Panc1 (cell line): ENCODE results near the gene MCTP1.

Experiments
- POLR2AphosphoS5 ChIP-seq: IDR thresholded peaks from 2 replicates; pipeline ENCODE4 v1.6.1; 2012; ENCODE audit warnings: mild to moderate bottlenecking, low read depth, low read length, moderate library complexity
- TF ChIP-seq, protein P1 (sequence below): fragments of 450-650 bp; IDR thresholded peaks from 2 replicates; pipeline ENCODE4 v1.5.1; 2017; ENCODE audit warnings: mild to moderate bottlenecking

GRCh38 chr5:95221234-95221633 is 63.7 kb downstream of the MCTP1 start:
- TF ChIP-seq, protein P1, sequence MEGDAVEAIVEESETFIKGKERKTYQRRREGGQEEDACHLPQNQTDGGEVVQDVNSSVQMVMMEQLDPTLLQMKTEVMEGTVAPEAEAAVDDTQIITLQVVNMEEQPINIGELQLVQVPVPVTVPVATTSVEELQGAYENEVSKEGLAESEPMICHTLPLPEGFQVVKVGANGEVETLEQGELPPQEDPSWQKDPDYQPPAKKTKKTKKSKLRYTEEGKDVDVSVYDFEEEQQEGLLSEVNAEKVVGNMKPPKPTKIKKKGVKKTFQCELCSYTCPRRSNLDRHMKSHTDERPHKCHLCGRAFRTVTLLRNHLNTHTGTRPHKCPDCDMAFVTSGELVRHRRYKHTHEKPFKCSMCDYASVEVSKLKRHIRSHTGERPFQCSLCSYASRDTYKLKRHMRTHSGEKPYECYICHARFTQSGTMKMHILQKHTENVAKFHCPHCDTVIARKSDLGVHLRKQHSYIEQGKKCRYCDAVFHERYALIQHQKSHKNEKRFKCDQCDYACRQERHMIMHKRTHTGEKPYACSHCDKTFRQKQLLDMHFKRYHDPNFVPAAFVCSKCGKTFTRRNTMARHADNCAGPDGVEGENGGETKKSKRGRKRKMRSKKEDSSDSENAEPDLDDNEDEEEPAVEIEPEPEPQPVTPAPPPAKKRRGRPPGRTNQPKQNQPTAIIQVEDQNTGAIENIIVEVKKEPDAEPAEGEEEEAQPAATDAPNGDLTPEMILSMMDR = no peak
- no peak for TF ChIP-seq POLR2AphosphoS5
